ENCODE results near the gene TPST2.

GRCh38 chr22:26592421-26592891, 2.5 kb upstream of the TPST2 start:
- TF ChIP-seq POLR2A (IDR thresholded peaks at IDR 0.05) (no peak), CTCF (IDR thresholded peaks at IDR 0.05 in 4 of 5, conservative IDR thresholded peaks at IDR 0.05 in 1 of 5) (no peak)
